NCI-H1092 treated with DMSO at 0.1 percent for 48 hours (cell line): ENCODE data around the gene RIMBP3C.
"Not testable (repeated sequence)": the region's sequence is repeated elsewhere in the genome, so short reads cannot be mapped to it uniquely, and the experiment has no call there.

ENCODE experiments used
- DNase-seq: peaks from one replicate; lab custom pipeline; 2025; lab: John Stamatoyannopoulos, UW

RIMBP3C gene

GRCh38 chr22:21551361-21551760 is at the start of gene RIMBP3C:
TSS of gene RIMBP3C (minus strand) at chr22:21551461. CDS start at chr22:21550976, 485 bp downstream.
- DNase-seq, result not testable (repeated sequence)

- no peak for DNase-seq
Observed at GRCh38 chr22:21599053-21599893, 48.0 kb upstream of the RIMBP3C start.

- no peak for DNase-seq
Observed at GRCh38 chr22:21598302-21598701, 47.0 kb upstream of the RIMBP3C start.

- not testable (repeated sequence) for DNase-seq
Observed at GRCh38 chr22:21596356-21597135, 45.3 kb upstream of the RIMBP3C start.

GRCh38 chr22:21594865-21595452 is 43.7 kb upstream of the RIMBP3C start:
- DNase-seq, result no peak

GRCh38 chr22:21593406-21594232 is 42.4 kb upstream of the RIMBP3C start:
- no peak for DNase-seq

GRCh38 chr22:21592422-21592821 is 41.2 kb upstream of the RIMBP3C start:
- no peak for DNase-seq

GRCh38 chr22:21591695-21592094 is 40.4 kb upstream of the RIMBP3C start:
- DNase-seq, result no peak

GRCh38 chr22:21590809-21591641 is 39.8 kb upstream of the RIMBP3C start:
- no peak for DNase-seq

- DNase-seq, result no peak
Observed at GRCh38 chr22:21589396-21589795, 38.1 kb upstream of the RIMBP3C start.

- no peak for DNase-seq
Observed at GRCh38 chr22:21587803-21588611, 36.7 kb upstream of the RIMBP3C start.

GRCh38 chr22:21585389-21585788 is 34.1 kb upstream of the RIMBP3C start:
- no peak for DNase-seq

GRCh38 chr22:21582801-21583740 is 31.8 kb upstream of the RIMBP3C start:
- DNase-seq, result no peak

- not testable (repeated sequence) for DNase-seq
Observed at GRCh38 chr22:21581009-21581713, 29.9 kb upstream of the RIMBP3C start.

GRCh38 chr22:21580623-21581007 is 29.4 kb upstream of the RIMBP3C start:
- DNase-seq, result not testable (repeated sequence)

- no peak for DNase-seq
Observed at GRCh38 chr22:21579474-21579851, 28.2 kb upstream of the RIMBP3C start.

GRCh38 chr22:21573750-21574494 is 22.7 kb upstream of the RIMBP3C start:
- DNase-seq, result no peak
